ENCODE results near the gene MLEC. TPM values are rescaled to one million over a fixed set of nuclear protein-coding genes. Genes with fewer than 3 reads are reported as not detected.

MLEC gene
- total and polyA plus RNA-seq, 2 of the 13 experiments (the other 11 are each of a cell fraction or from before 2014, with no cell fraction given), result 49.8 to 156 TPM

- TF ChIP-seq TBX2 (CRISPR knock-in tag; IDR thresholded peaks at IDR 0.05; ENCODE audit: borderline replicate concordance), result peak; percentile 77
- TF ChIP-seq SP1 (IDR thresholded peaks at IDR 0.05), result no peak
- peak; percentile 86 for TF ChIP-seq SP1 (CRISPR knock-in tag; IDR thresholded peaks at IDR 0.05)
- peak; percentile 75 for TF ChIP-seq YY1 (IDR thresholded peaks at IDR 0.05; ENCODE audit: insufficient read depth, insufficient replicate concordance, low read depth, low read length)
- TF ChIP-seq ZNF17 (CRISPR knock-in tag; IDR thresholded peaks at IDR 0.05), result no peak
- TF ChIP-seq ZNF230 (CRISPR knock-in tag; IDR thresholded peaks at IDR 0.05), result peak; percentile 44; the same call in 1 of the 2 replicates
- no peak for TF ChIP-seq FOXJ3 (CRISPR knock-in tag; IDR thresholded peaks at IDR 0.05; ENCODE audit: borderline replicate concordance)
- TF ChIP-seq TFDP1 (CRISPR knock-in tag; IDR thresholded peaks at IDR 0.05; ENCODE audit: borderline replicate concordance), result no peak
- no peak for TF ChIP-seq SMAD9 (CRISPR knock-in tag; IDR thresholded peaks at IDR 0.05)
- TF ChIP-seq MED13 (CRISPR knock-in tag; IDR thresholded peaks at IDR 0.05), result no peak
- TF ChIP-seq MNT (IDR thresholded peaks at IDR 0.05), result no peak
- no peak for TF ChIP-seq ZBTB20 (CRISPR knock-in tag; IDR thresholded peaks at IDR 0.05; ENCODE audit: borderline replicate concordance, low read depth)
- TF ChIP-seq ZNF816 (CRISPR knock-in tag; IDR thresholded peaks at IDR 0.05; ENCODE audit: borderline replicate concordance), result peak; percentile 72; the same call in 1 of the 2 replicates
- no peak for TF ChIP-seq SOX5 (CRISPR knock-in tag; IDR thresholded peaks at IDR 0.05; ENCODE audit: borderline replicate concordance)
- TF ChIP-seq, protein P1, sequence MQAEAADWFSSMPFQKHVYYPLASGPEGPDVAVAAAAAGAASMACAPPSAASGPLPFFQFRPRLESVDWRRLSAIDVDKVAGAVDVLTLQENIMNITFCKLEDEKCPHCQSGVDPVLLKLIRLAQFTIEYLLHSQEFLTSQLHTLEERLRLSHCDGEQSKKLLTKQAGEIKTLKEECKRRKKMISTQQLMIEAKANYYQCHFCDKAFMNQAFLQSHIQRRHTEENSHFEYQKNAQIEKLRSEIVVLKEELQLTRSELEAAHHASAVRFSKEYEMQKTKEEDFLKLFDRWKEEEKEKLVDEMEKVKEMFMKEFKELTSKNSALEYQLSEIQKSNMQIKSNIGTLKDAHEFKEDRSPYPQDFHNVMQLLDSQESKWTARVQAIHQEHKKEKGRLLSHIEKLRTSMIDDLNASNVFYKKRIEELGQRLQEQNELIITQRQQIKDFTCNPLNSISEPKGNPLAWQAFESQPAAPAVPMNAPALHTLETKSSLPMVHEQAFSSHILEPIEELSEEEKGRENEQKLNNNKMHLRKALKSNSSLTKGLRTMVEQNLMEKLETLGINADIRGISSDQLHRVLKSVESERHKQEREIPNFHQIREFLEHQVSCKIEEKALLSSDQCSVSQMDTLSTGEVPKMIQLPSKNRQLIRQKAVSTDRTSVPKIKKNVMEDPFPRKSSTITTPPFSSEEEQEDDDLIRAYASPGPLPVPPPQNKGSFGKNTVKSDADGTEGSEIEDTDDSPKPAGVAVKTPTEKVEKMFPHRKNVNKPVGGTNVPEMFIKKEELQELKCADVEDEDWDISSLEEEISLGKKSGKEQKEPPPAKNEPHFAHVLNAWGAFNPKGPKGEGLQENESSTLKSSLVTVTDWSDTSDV (CRISPR knock-in tag; IDR thresholded peaks at IDR 0.05), result 0 out of 2 replicates have a peak, but pooled peaks have one; percentile 65
- TF ChIP-seq GATA4 (IDR thresholded peaks at IDR 0.05; ENCODE audit: borderline replicate concordance, low read depth), result no peak
- TF ChIP-seq PRPF4 (IDR thresholded peaks at IDR 0.05; ENCODE audit: low read depth, low read length, poor library complexity, severe bottlenecking), result no peak
- no peak for TF ChIP-seq TOPORS (CRISPR knock-in tag; IDR thresholded peaks at IDR 0.05)
- no peak for TF ChIP-seq SMYD3 (CRISPR knock-in tag; IDR thresholded peaks at IDR 0.05)
- no peak for TF ChIP-seq ZNF7 (CRISPR knock-in tag; IDR thresholded peaks at IDR 0.05)
- TF ChIP-seq MED1 (CRISPR knock-in tag; IDR thresholded peaks at IDR 0.05), result 0 out of 2 replicates have a peak, but pooled peaks have one; percentile 27
- no peak for TF ChIP-seq ZNF354B (CRISPR knock-in tag; IDR thresholded peaks at IDR 0.05)
- TF ChIP-seq, protein P2, sequence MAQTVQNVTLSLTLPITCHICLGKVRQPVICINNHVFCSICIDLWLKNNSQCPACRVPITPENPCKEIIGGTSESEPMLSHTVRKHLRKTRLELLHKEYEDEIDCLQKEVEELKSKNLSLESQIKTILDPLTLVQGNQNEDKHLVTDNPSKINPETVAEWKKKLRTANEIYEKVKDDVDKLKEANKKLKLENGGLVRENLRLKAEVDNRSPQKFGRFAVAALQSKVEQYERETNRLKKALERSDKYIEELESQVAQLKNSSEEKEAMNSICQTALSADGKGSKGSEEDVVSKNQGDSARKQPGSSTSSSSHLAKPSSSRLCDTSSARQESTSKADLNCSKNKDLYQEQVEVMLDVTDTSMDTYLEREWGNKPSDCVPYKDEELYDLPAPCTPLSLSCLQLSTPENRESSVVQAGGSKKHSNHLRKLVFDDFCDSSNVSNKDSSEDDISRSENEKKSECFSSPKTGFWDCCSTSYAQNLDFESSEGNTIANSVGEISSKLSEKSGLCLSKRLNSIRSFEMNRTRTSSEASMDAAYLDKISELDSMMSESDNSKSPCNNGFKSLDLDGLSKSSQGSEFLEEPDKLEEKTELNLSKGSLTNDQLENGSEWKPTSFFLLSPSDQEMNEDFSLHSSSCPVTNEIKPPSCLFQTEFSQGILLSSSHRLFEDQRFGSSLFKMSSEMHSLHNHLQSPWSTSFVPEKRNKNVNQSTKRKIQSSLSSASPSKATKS (CRISPR knock-in tag; IDR thresholded peaks at IDR 0.05), result no peak
These were observed 38.9 kb downstream of the MLEC start, which contains the start of gene ACADS (continued) for GRCh38 chr12:120725659-120726509.
